ENCODE results near the gene CCL2.

CCL2 gene

GRCh38 chr17:34275881-34276280 is 20.8 kb downstream of the CCL2 start:
- no peak for DNase-seq

DNA sequence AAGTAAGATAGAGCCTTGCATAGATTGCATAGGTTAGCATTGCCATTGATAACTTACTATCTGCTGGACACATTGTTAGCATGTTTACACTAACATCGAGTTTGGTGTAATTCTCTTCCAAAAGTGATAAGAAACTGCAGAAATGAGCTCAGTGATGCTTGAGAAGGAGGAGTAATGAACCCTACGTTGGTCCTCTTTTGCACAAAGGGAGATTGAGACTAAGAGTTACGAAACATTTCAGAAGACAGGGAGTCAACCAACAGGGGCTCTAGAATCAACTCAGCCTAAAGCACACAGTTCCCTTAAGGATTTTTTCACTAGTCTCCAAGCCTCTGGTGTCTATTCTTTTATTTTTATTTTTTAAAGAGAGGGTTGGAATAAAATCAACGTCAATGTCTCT is 21.7 kb downstream of the CCL2 start:
- DNase-seq = no peak

- DNase-seq = no peak
Measured at GRCh38 chr17:34283571-34283970, 28.5 kb downstream of the CCL2 start.

DNA sequence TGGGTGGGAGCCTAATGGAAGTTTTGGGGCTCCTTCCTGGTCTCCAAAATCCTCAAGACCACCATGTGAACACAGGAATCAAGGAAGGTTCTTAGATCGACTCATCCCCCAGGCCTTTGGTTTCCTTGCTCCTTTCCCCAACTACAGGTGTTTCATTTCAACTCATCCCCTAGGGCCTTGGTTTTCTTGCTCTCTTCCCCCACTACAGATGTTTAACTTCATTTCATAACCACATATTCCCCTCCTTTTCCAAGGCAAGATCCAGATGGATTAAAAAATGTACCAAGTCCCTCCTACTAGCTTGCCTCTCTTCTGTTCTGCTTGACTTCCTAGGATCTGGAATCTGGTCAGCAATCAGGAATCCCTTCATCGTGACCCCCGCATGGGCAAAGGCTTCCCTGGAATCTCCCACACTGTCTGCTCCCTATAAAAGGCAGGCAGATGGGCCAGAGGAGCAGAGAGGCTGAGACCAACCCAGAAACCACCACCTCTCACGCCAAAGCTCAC is 30.3 kb downstream of the CCL2 start, which contains the start of gene CCL11:
TSS of gene CCL11 (plus strand) at position 457 of the 507 bp plus-strand sequence. CDS start 67 bp downstream, outside the sequence.
- DNase-seq = no peak

- DNase-seq = no peak
Measured at GRCh38 chr17:34287875-34288274, 32.8 kb downstream of the CCL2 start.

- no peak for DNase-seq
Measured at GRCh38 chr17:34290586-34290985, 35.5 kb downstream of the CCL2 start.

- DNase-seq = no peak
Measured at GRCh38 chr17:34291721-34292348, 36.8 kb downstream of the CCL2 start.

DNA sequence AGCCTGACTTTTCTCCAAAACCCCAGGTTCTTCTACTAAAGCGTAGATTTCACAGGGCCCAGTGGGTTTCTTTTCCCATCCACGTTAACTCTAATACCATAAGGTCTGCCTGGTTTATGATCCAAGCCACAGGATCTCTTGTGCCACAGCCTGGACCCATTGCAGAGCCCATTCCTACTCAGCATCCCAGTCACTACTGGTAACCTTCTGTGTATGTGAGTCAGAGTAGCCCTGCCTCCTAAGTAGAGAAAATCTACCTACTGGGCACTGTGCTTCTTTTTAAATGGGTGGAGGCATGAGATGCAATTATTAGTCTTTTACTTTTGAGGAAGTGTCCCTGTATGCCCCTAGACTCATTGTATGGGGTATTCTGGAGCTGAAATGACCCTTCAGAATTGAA is 43.9 kb downstream of the CCL2 start:
- DNase-seq = no peak

DNA sequence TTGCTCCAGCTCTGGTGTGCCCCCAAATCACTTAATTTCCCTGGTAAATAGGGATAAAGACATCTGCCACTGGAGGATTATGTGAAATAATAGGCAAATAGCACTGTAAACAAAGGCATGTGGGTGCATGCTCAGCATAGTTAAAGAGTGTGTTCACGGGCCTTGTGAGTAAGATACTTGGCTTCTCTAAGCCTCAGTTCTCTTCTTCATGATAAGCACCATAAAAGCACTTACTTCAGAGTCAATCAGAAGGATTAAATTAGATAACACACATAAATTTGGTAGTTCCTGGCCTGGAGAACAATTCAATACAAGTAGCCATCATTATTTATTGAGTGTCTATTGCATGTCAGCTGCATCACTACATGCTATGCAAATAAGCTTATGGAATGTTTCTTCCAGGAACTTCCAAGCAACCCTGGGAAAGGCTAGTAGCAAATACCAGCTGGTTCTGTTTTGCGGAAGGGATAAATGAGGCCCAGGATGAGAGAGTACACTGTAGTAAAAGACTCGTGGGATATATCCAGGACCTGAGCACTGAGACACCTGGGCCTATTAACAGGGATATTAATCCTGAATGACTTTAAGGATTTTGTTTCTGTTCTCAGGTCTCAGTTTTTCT is 45.0 kb downstream of the CCL2 start:
- DNase-seq = no peak

DNA sequence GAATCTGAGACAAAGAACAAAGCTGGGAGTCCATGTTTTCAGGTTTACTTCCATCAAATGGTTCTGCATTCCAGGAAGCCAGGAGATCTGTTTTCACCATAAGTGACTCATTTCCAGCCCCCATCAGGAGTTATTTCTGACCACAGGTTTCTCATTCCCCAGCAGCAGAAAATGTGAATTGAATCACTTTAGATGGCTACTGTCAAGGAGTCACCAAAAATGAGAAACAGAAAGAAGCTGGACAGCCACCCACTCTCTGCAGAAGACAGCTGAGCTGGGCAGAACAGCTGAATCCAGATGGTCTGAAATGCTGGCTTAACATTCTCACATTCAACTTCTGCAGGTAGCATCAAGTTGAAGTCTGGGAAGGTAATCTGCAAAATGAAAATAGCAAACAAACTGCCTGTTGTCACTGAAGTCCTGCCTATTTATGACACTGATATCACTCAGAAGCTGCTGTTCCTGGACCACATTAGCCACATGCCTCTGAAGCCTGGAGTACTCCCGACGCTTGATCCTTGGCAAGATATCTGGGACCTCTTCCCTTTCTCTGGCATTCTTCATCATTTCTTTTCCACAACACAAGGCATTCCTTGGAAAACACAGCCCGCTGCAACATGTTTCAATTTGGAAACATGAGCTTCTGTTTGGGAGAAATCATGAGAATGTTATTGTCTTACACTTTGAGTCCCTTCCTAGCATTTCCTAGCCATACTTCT is 45.7 kb downstream of the CCL2 start:
- DNase-seq = no peak

GRCh38 chr17:34301986-34302385 is 46.9 kb downstream of the CCL2 start:
- no peak for DNase-seq

GRCh38 chr17:34302636-34303035 is 47.6 kb downstream of the CCL2 start:
- no peak for DNase-seq

GRCh38 chr17:34303606-34304005 is 48.5 kb downstream of the CCL2 start:
- no peak for DNase-seq

DNA sequence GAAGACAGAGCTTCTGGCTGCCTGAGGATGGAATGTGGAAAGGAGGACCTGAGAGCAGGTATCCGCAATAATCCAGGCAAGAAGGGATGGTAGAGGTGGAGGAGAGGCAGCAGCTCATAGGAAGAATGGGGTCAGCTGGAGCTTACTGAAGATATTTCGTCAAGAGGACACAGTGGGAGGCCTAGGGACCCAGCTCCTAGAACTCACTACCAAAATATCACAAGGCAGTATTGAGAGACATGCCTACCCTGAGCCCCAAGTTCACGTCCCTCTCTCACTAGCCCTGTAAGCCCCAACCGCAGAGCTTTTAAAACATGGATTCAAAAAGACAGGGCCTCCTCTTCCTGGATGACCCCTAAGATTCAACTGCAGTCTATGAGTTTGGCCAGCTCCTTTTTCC is 50.0 kb downstream of the CCL2 start:
- no peak for DNase-seq

- no peak for DNase-seq
Measured at GRCh38 chr17:34305606-34306005, 50.5 kb downstream of the CCL2 start.

DNA sequence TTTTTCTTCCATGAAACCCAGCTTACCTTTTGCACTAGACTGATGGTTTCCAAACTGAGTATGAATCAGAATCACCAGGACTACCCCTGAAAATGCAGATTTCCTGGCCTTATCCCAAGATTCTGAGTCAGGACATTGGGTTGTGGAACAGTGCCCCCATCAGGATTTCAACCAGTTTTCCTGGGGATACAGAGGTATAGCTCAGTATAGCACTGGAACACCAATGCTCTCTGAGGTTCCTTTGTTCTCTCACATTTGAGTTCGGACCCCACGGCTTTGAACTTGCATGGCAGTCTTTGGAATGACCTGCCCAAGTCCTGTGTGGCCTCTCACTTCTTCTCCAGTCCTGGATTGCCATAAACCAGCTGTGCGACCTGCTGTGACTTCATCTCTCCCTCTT is 51.4 kb downstream of the CCL2 start:
- no peak for DNase-seq

Data from right forelimb (tissue), 1 donor.